T-helper 17 cell (primary cell): ENCODE measurements around the gene USP36. TPM values are rescaled to one million over a fixed set of nuclear protein-coding genes. Genes with fewer than 3 reads are reported as not detected.
A peak's percentile ranks its signal among the peaks of the same experiment; 100 is the strongest.
"Not testable (repeated sequence)": the region's sequence is repeated elsewhere in the genome, so short reads cannot be mapped to it uniquely, and the experiment has no call there.

Source experiments
- ATAC-seq: fragments of 150-1000 bp; cut with Tn5 transposase; 2 replicates; pipeline ENCODE4 v1.10.0; 2021; ENCODE audit warnings: mild to moderate bottlenecking, moderate library complexity
- DNase-seq, 3 donors: peaks; one replicate each; pipeline versions ENCODE4 v3.0.0 to v3.0.0-alpha.2; 2020 to 2021
- H3K9me3 ChIP-seq: one replicate; pipeline ENCODE4 v1.7.0; 2013; ENCODE audit warnings: low read length, mild to moderate bottlenecking; ENCODE audit not compliant: control insufficient read depth, poor library complexity, severe bottlenecking
- H3K27ac Mint-ChIP-seq: one replicate; pipeline ENCODE4 v1.8.0; 2022; ENCODE audit warnings: mild to moderate bottlenecking, moderate library complexity, mixed read lengths
- H3K27me3 Mint-ChIP-seq: one replicate; pipeline ENCODE4 v1.8.0; 2022; ENCODE audit warnings: mixed read lengths
- H3K36me3 Mint-ChIP-seq: one replicate; pipeline ENCODE4 v1.8.0; 2022; ENCODE audit warnings: low read depth, mixed read lengths
- H3K4me1 Mint-ChIP-seq: one replicate; pipeline ENCODE4 v1.8.0; 2022; ENCODE audit warnings: mild to moderate bottlenecking, mixed read lengths
- H3K4me3 Mint-ChIP-seq: one replicate; pipeline ENCODE4 v1.8.0; 2022; ENCODE audit warnings: mild to moderate bottlenecking, moderate library complexity, mixed read lengths
- total RNA-seq, 4 donors: library from RNA in 2 of 4; stranded (reverse) in 2 of 4; gene quantifications; one replicate each; pipeline ENCODE4 v1.2.3 and lab custom pipeline; 2022 to 2026

The USP36 gene
- total RNA-seq, 2 donors from 2014 or later: 418 to 474 TPM

DNA sequence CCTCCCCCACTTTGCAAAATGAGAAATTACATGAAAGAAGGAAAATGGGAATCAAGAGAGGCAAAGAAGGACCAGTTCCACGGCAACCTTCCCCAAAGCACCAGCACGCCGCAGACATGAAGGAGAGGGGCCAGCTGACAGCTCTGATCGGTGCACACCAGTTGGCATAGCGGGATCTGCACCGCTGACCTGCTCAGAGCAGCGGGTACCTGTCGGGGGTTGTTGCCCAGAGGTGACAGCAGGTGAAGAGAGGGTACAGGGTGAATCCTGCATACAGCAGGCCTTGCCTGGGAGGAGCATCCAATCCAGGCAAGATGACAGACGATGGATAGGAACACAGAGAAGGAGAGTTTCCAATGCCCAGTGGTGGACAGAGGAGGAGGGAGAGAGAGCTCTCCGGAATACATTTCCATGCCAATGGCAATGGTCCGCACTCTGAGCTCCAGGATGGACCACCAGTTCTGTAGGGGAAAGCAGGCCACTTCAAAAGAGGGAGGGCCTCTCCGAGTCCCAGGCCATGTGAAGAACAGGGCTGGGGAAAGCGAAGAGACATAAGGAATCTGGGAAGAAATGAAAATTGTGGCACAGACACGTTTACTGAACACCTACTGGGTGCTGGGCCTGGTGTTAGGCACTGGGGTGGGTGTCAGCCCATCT is 38.4 kb upstream of the USP36 start:
- no peak for ATAC-seq
- Mint-ChIP-seq H3K4me1 (peaks cover 18% of the 10 kb centered on the region), H3K4me3 (peak overlapping the region; percentile 63), H3K27ac (peak overlapping the region; percentile 92), H3K27me3 (peaks cover 22% of the 10 kb centered on the region), H3K36me3 (no peaks in the 10 kb centered on the region)
- H3K9me3 ChIP-seq: no peaks in the 10 kb centered on the region
- DNase-seq: no peak

GRCh38 chr17:78878261-78878660 is 37.6 kb upstream of the USP36 start:
- peak overlapping the region; percentile 92 for H3K27ac Mint-ChIP-seq
- peak overlapping the region; percentile 51 for H3K4me3 Mint-ChIP-seq

DNA sequence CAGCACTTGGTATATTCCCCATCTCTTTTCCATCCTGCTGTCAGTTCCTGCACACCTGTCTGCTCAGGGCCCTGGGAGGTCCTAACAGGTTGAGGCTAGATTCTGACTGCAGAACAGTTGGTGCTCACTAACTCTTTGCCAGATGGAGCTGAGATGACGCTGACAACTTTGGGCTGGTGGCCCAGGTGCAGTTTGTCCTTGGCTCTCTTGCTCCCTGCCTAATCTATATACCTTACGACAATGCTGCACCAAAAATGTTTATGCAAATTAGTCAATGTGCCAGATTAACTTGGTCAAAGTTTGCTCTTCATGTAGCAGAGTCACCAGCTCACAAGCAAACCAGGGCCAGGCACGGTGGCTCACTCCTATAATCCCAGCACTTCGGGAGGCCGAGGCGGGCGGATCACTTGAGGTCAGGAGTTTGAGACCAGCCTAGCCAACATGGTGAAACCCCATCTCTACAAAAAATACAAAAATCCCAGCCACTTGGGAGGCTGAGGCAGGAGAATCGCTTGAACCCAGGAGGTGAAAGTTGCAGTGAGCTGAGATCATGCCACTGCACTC is 36.4 kb upstream of the USP36 start:
- not testable (repeated sequence) for DNase-seq, H3K4me3 Mint-ChIP-seq, H3K9me3 ChIP-seq, H3K27ac Mint-ChIP-seq, H3K36me3 Mint-ChIP-seq, ATAC-seq
- Mint-ChIP-seq H3K4me1 (peaks cover 18% of the 10 kb centered on the region), H3K27me3 (peaks cover 22% of the 10 kb centered on the region)

More at GRCh38 chr17:78878261-78878660, 37.6 kb upstream of the USP36 start:
- ATAC-seq (no peak), DNase-seq (no peak)
- Mint-ChIP-seq H3K27me3 (peaks cover 22% of the 10 kb centered on the region), H3K4me1 (peaks cover 18% of the 10 kb centered on the region), H3K36me3 (no peaks in the 10 kb centered on the region)
- H3K9me3 ChIP-seq: no peaks in the 10 kb centered on the region

DNA sequence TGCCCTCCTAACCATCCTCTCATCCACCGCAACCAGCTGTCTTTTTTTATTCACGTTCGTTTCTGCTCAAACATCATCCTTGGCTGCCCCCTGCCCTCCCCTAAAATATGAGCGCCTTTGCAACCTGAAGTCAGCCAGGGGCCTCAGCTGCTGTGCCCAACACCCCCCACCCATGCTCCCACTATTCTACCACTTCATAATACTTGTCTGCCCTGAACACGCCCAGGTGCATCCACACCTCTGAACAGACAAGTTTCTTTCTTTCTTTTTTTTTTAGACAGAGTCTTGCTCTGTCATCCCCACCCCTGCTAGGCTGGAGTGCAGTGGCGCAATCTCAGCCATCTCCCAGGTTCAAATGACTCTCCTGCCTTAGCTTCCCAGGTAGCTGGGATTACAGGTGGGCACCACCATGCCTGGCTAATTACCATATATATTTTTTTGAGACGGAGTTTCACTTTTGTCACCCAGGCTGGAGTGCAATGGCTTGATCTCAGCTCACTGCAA is 35.5 kb upstream of the USP36 start:
- DNase-seq (no peak), ATAC-seq (no peak)
- Mint-ChIP-seq H3K36me3 (no peaks in the 10 kb centered on the region), H3K27ac (no peak overlapping the region), H3K4me1 (peaks cover 18% of the 10 kb centered on the region), H3K4me3 (no peak overlapping the region), H3K27me3 (peaks cover 22% of the 10 kb centered on the region)
- no peaks in the 10 kb centered on the region for H3K9me3 ChIP-seq

GRCh38 chr17:78875363-78876093 is 34.9 kb upstream of the USP36 start:
- H3K4me3 Mint-ChIP-seq: no peak overlapping the region
- no peak for ATAC-seq
- H3K36me3 Mint-ChIP-seq: no peaks in the 10 kb centered on the region
- H3K27ac Mint-ChIP-seq: no peak overlapping the region
- H3K4me1 Mint-ChIP-seq: peaks cover 18% of the 10 kb centered on the region
- no peaks in the 10 kb centered on the region for H3K9me3 ChIP-seq
- peaks cover 22% of the 10 kb centered on the region for H3K27me3 Mint-ChIP-seq
- DNase-seq: no peak

- Mint-ChIP-seq H3K27me3 (peaks cover 24% of the 10 kb centered on the region), H3K36me3 (peaks cover 2% of the 10 kb centered on the region), H3K27ac (no peak overlapping the region), H3K4me1 (peaks cover 5% of the 10 kb centered on the region), H3K4me3 (no peak overlapping the region)
- H3K9me3 ChIP-seq: no peaks in the 10 kb centered on the region
- DNase-seq: no peak
- no peak for ATAC-seq
Observed at GRCh38 chr17:78873519-78874340, 33.1 kb upstream of the USP36 start.

DNA sequence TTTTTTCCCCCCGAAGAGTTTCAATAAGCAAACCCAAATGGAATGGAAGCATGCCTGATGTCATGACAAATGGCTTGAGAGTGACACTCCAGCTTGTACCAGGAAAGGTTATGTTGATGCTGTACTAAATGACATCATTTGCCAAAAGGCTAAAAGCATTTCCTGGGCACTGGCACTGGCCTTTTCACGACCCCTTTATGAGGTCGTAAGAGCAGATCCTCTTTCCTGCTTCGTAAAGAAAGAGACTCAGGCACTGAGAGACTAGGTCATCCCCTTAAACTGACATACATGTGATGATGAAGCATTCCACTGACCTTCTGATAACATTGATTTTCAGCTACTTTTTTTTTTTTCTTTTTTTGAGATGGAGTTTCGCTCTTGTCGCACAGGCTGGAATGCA is 31.9 kb upstream of the USP36 start:
- no peak for ATAC-seq
- no peak overlapping the region for H3K4me3 Mint-ChIP-seq
- peaks cover 4% of the 10 kb centered on the region for H3K4me1 Mint-ChIP-seq
- no peaks in the 10 kb centered on the region for H3K9me3 ChIP-seq
- peaks cover 30% of the 10 kb centered on the region for H3K27me3 Mint-ChIP-seq
- H3K27ac Mint-ChIP-seq: no peak overlapping the region
- no peak for DNase-seq
- H3K36me3 Mint-ChIP-seq: peaks cover 2% of the 10 kb centered on the region

- peaks cover 15% of the 10 kb centered on the region for H3K27me3 Mint-ChIP-seq
- H3K27ac Mint-ChIP-seq: no peak overlapping the region
- H3K4me3 Mint-ChIP-seq: no peak overlapping the region
- H3K36me3 Mint-ChIP-seq: peaks cover 2% of the 10 kb centered on the region
- ATAC-seq: no peak
- DNase-seq: no peak
- peaks cover 2% of the 10 kb centered on the region for H3K4me1 Mint-ChIP-seq
- H3K9me3 ChIP-seq: no peaks in the 10 kb centered on the region
Observed at GRCh38 chr17:78870621-78871020, 30.0 kb upstream of the USP36 start.

GRCh38 chr17:78868391-78868790 is 27.8 kb upstream of the USP36 start:
- Mint-ChIP-seq H3K27ac (no peak overlapping the region), H3K4me3 (no peak overlapping the region), H3K36me3 (peaks cover 4% of the 10 kb centered on the region), H3K4me1 (peaks cover 6% of the 10 kb centered on the region), H3K27me3 (peaks cover 23% of the 10 kb centered on the region)
- ATAC-seq (no peak), DNase-seq (no peak)
- H3K9me3 ChIP-seq: no peaks in the 10 kb centered on the region

DNA sequence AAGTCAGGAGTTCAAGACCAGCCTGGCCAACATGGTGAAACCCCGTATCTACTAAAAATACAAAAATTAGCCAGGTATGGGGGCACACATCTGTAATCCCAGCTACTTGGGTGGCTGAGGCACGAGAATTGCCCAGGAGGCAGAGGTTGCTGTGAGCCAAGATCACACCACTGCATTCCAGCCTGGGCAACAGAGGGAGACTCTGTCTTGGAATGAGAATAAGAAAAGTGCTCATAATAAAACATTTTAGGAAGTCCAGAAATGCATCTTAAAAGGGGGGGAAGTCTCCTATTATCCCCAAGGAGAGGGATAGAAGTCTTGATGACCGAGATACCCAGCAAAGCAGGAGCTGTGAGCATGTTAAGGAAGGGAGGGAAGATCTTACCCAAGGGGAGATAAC is 26.4 kb upstream of the USP36 start:
- not testable (repeated sequence) for H3K36me3 Mint-ChIP-seq, DNase-seq, H3K4me1 Mint-ChIP-seq, H3K4me3 Mint-ChIP-seq, H3K27ac Mint-ChIP-seq, ATAC-seq, H3K9me3 ChIP-seq
- peaks cover 25% of the 10 kb centered on the region for H3K27me3 Mint-ChIP-seq

GRCh38 chr17:78865682-78866390 is 25.2 kb upstream of the USP36 start:
- ATAC-seq (peak; percentile 72), DNase-seq (peak; percentile 44 to 52 (median 50))
- Mint-ChIP-seq H3K4me3 (no peak overlapping the region), H3K27me3 (peaks cover 25% of the 10 kb centered on the region), H3K27ac (no peak overlapping the region), H3K36me3 (peaks cover 4% of the 10 kb centered on the region), H3K4me1 (peaks cover 6% of the 10 kb centered on the region)
- H3K9me3 ChIP-seq: no peaks in the 10 kb centered on the region

DNA sequence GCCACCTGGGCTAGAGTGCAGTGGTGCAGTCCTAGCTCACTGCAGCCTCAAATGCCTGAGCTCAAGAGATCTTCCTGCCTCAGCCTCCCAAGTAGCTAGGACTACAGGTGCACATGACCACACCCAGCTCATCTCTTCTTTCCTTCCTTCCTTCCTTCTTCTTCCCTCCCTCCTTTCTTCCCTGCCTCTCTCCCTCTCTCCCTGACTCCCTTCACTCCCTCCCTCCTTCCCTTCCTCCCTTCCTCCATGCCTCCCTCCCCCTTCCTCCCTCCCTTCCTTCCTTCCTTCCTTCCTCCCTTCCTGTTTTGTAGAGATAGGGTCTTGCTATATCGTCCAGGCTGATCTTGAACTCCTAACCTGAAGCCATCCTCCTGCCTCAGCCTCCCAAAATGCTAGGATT is 23.5 kb upstream of the USP36 start:
- peaks cover 17% of the 10 kb centered on the region for H3K27me3 Mint-ChIP-seq
- peaks cover 3% of the 10 kb centered on the region for H3K36me3 Mint-ChIP-seq
- no peak overlapping the region for H3K27ac Mint-ChIP-seq
- no peak overlapping the region for H3K4me3 Mint-ChIP-seq
- ATAC-seq (no peak), DNase-seq (no peak)
- no peaks in the 10 kb centered on the region for H3K9me3 ChIP-seq
- H3K4me1 Mint-ChIP-seq: peaks cover 6% of the 10 kb centered on the region
